ENCODE results near the gene RNF4. TPM values are rescaled to one million over a fixed set of nuclear protein-coding genes. Genes with fewer than 3 reads are reported as not detected.
"Not testable (repeated sequence)": the region's sequence is repeated elsewhere in the genome, so short reads cannot be mapped to it uniquely, and the experiment has no call there.

RNF4 gene
- total RNA-seq, 4 donors from 2014 or later, result 42.2 to 99.0 (median 50.1) TPM

- peak in 1 of 3 donors; percentile 43 for DNase-seq
- Histone ChIP-seq H3K4me1 (peaks cover 2 to 21% (median 6%) of the 10 kb centered on the region in 4 donors), H3K36me3 (no peaks in the 10 kb centered on the region), H3K27ac (peak overlapping the region in 3 of 4 donors; percentile 33 to 65 (median 39)), H3K9me3 (no peaks in the 10 kb centered on the region), H3K27me3 (no peaks in the 10 kb centered on the region), H3K4me3 (peak overlapping the region; percentile 48 to 73 (median 64))
- TF ChIP-seq CTCF (IDR thresholded peaks at IDR 0.05), result no peak
- no peak for TF ChIP-seq POLR2A (IDR thresholded peaks at IDR 0.05)
Observed at GRCh38 chr4:2462992-2463762, 5.7 kb upstream of the RNF4 start.

- H3K4me3 ChIP-seq, result no peak overlapping the region
- no peaks in the 10 kb centered on the region for H3K27me3 ChIP-seq
- H3K9me3 ChIP-seq, result no peaks in the 10 kb centered on the region
- H3K36me3 ChIP-seq, result no peaks in the 10 kb centered on the region
- H3K4me1 ChIP-seq, result peaks cover 2 to 22% (median 7%) of the 10 kb centered on the region in 4 donors
- peak in 1 of 3 donors; percentile 18 for DNase-seq
- H3K27ac ChIP-seq, result no peak overlapping the region
- TF ChIP-seq POLR2A (IDR thresholded peaks at IDR 0.05) (no peak), CTCF (IDR thresholded peaks at IDR 0.05) (no peak)
Observed at GRCh38 chr4:2465032-2465431, 3.9 kb upstream of the RNF4 start.

DNA sequence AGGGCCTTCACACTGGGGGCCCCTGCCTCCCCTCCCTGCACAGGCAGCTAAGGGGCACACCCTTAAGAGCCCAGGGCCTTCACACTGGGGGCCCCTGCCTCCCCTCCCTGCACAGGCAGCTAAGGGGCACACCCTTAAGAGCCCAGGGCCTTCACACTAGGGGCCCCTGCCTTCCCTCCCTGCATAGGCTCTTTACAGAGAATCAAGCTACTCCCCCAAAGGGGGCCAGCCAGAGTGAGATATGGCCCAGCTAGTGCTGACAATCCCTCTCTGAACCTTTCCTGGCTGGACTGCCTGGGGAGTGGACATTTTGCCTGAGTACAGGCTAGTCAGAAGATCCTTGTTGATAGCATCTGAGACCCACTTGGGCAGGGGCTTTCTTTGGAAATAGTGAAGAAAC lies 3.4 kb upstream of the RNF4 start:
- H3K4me1 ChIP-seq, result peaks cover 2 to 27% (median 9%) of the 10 kb centered on the region in 4 donors
- not testable (repeated sequence) for H3K27me3 ChIP-seq, H3K9me3 ChIP-seq, H3K36me3 ChIP-seq, H3K4me3 ChIP-seq, DNase-seq, H3K27ac ChIP-seq

- no peaks in the 10 kb centered on the region for H3K27me3 ChIP-seq
- peak overlapping the region; percentile 89 to 94 (median 92) for H3K27ac ChIP-seq
- H3K36me3 ChIP-seq, result peaks cover 0 to 17% (median 0%) of the 10 kb centered on the region in 3 donors
- peak overlapping the region; percentile 71 to 86 (median 77) for H3K4me3 ChIP-seq
- H3K4me1 ChIP-seq, result peaks cover 0 to 37% (median 7%) of the 10 kb centered on the region in 4 donors
- H3K9me3 ChIP-seq, result no peaks in the 10 kb centered on the region
- TF ChIP-seq POLR2A (IDR thresholded peaks at IDR 0.05) (peak in 1 of 2 donors; percentile 13), CTCF (IDR thresholded peaks at IDR 0.05) (peak in 2 of 6 experiments; percentile 5 to 17)
- DNase-seq, result peak; percentile 79 to 90 (median 80)
Observed at GRCh38 chr4:2469192-2469984, 482 bp downstream of the RNF4 start.

GRCh38 chr4:2470791-2471190 lies 1.9 kb downstream of the RNF4 start:
- Histone ChIP-seq H3K4me1 (peaks cover 0 to 47% (median 8%) of the 10 kb centered on the region in 4 donors), H3K4me3 (peak overlapping the region in 2 of 4 donors; percentile 71 to 86), H3K27ac (no peak overlapping the region), H3K36me3 (peaks cover 0 to 17% (median 0%) of the 10 kb centered on the region in 3 donors), H3K27me3 (no peaks in the 10 kb centered on the region), H3K9me3 (no peaks in the 10 kb centered on the region)
- TF ChIP-seq CTCF (IDR thresholded peaks at IDR 0.05), result no peak
- no peak for TF ChIP-seq POLR2A (IDR thresholded peaks at IDR 0.05)
- no peak for DNase-seq

DNA sequence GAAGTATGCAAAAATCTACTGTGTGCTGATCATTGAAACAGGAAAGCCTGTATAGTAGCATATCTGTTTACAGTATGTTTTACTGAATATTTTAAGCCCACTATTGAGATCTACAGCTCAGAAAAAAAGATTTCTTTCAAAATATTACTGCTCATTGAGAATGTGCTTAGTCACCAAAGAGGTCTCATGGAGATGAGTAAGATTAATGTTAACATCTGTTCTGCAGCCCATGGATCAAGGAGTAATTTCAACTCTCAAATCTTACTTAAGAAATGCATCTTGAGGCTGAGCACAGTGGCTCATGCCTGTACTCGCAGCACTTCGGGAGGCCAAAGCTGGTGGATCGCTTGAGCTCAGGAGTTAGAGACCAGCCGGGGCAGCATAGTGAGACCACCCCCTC lies 3.3 kb downstream of the RNF4 start:
- TF ChIP-seq CTCF (IDR thresholded peaks at IDR 0.05) (no peak), POLR2A (IDR thresholded peaks at IDR 0.05) (no peak)
- Histone ChIP-seq H3K27ac (no peak overlapping the region), H3K4me1 (peaks cover 0 to 58% (median 11%) of the 10 kb centered on the region in 4 donors), H3K27me3 (no peaks in the 10 kb centered on the region), H3K36me3 (peaks cover 0 to 17% (median 0%) of the 10 kb centered on the region in 3 donors), H3K4me3 (no peak overlapping the region), H3K9me3 (no peaks in the 10 kb centered on the region)
- DNase-seq, result no peak

All from Peyer's patch (tissue), 4 donors.